Adrenal gland (tissue), 5 donors: ENCODE measurements around the gene CTRB1.

ENCODE experiments used
- POLR2A ChIP-seq, 2 donors: fragments of 450-650 bp; IDR thresholded peaks; one replicate each; pipeline ENCODE4 v1.6.1; 2017; ENCODE audit warnings: antibody characterized with exemption in 2 of 2, mild to moderate bottlenecking in 2 of 2, moderate library complexity in 1 of 2
- TF ChIP-seq, protein P1 (sequence below), 6 experiments: fragments of 450-650 bp in 4 of 6; fragments of 200-600 bp in 2 of 6; sonication (generic) in 1 of 6; IDR thresholded peaks; 1 replicate in 5 of 6; 2 replicates in 1 of 6; pipeline versions ENCODE4 v1.5.1 to v1.8.0; 2016 to 2021; ENCODE audit warnings: antibody characterized with exemption in 6 of 6, mild to moderate bottlenecking in 2 of 6, moderate library complexity in 1 of 6
- donor health status: DM: no; HTN: no; CAD: no.

DNA sequence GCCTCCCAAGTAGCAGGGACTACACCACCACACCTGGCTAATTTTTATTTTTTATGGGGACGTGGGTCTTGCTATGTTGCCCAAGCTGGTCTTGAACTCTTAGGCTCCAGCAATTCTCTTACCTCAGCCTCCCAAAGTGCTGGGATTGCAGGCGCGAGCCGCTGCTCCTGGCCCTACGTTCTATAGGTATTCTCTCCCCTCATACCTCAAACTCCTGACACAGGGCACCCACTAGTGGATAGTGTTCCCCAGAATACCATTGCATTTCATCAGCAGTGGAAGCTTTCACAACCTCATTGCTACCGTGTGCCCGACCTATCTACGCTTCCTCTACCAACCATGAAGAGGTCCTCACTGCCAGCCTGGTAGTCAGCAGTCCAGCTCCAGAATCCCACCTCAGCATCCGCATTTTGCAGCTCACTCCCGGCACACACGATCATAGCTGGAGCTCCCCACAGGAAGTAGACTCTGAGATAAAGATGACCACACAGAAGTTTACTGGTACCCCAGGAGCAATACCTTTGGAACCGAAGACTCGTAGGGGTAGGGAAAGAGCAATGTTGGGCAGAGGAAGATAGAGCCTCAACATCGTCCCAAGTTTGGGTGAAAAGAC is 21.2 kb upstream of the CTRB1 start:
- TF ChIP-seq, protein P1, sequence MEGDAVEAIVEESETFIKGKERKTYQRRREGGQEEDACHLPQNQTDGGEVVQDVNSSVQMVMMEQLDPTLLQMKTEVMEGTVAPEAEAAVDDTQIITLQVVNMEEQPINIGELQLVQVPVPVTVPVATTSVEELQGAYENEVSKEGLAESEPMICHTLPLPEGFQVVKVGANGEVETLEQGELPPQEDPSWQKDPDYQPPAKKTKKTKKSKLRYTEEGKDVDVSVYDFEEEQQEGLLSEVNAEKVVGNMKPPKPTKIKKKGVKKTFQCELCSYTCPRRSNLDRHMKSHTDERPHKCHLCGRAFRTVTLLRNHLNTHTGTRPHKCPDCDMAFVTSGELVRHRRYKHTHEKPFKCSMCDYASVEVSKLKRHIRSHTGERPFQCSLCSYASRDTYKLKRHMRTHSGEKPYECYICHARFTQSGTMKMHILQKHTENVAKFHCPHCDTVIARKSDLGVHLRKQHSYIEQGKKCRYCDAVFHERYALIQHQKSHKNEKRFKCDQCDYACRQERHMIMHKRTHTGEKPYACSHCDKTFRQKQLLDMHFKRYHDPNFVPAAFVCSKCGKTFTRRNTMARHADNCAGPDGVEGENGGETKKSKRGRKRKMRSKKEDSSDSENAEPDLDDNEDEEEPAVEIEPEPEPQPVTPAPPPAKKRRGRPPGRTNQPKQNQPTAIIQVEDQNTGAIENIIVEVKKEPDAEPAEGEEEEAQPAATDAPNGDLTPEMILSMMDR (IDR thresholded peaks at IDR 0.05), result no peak
- no peak for TF ChIP-seq POLR2A (IDR thresholded peaks at IDR 0.05)
